K562 (cell line): ENCODE data around the gene PHF10. TPM values are rescaled to one million over a fixed set of nuclear protein-coding genes. Genes with fewer than 3 reads are reported as not detected.

ENCODE experiments used
- ATF3 ChIP-seq, 2 experiments: fragments of 450-650 bp in 1 of 2; sonication (generic) in 1 of 2; formaldehyde crosslinking in 1 of 2; IDR thresholded peaks in 1 of 2; conservative IDR thresholded peaks in 1 of 2; 2 replicates each; pipeline versions ENCODE4 v1.6.1 to v1.8.1; 2016 to 2023; ENCODE audit warnings: mild to moderate bottlenecking in 2 of 2, moderate library complexity in 2 of 2, inconsistent platforms in 1 of 2, missing genetic modification reagents in 1 of 2
- CAMTA2 ChIP-seq: fragments of 250-450 bp; sonication (Bioruptor Pico); conservative IDR thresholded peaks from 2 replicates; pipeline ENCODE4 v1.5.1; 2022
- CCNT2 ChIP-seq: IDR thresholded peaks from 2 replicates; pipeline ENCODE4 v1.6.1; 2011; ENCODE audit warnings: borderline replicate concordance, low read depth, mild to moderate bottlenecking, moderate library complexity, mixed read lengths, low read length; ENCODE audit not compliant: insufficient read length; ENCODE audit errors: extremely low read depth
- E2F3 ChIP-seq: fragments of 250-450 bp; sonication (Bioruptor Pico); IDR thresholded peaks from 2 replicates; pipeline ENCODE4 v1.4.0; 2020; ENCODE audit warnings: mild to moderate bottlenecking
- FOXK1 ChIP-seq: sonication (generic); formaldehyde crosslinking; IDR thresholded peaks from 2 replicates; pipeline ENCODE4 v1.8.0; 2022; ENCODE audit warnings: missing genetic modification reagents, mild to moderate bottlenecking, borderline replicate concordance
- HDAC8 ChIP-seq: fragments of 450-650 bp; IDR thresholded peaks from 2 replicates; pipeline ENCODE4 v1.6.1; 2016; ENCODE audit warnings: mild to moderate bottlenecking, missing genetic modification characterization, moderate library complexity, missing compliant biosample characterization
- MTF1 ChIP-seq: fragments of 250-450 bp; sonication (Bioruptor Pico); IDR thresholded peaks from 2 replicates; pipeline ENCODE4 v1.9.0; 2021; ENCODE audit warnings: moderate library complexity, mild to moderate bottlenecking, inconsistent platforms, borderline replicate concordance
- REST ChIP-seq, 2 experiments: fragments of 450-650 bp; formaldehyde crosslinking in 1 of 2; IDR thresholded peaks; 2 replicates each; pipeline versions ENCODE4 v1.4.0 to v1.6.1; 2014 to 2020; ENCODE audit warnings: mild to moderate bottlenecking in 2 of 2, borderline replicate concordance in 1 of 2, low read depth in 1 of 2
- SAFB2 ChIP-seq: fragments of 200-400 bp; formaldehyde crosslinking; IDR thresholded peaks from 2 replicates; pipeline ENCODE4 v1.6.1; 2018; ENCODE audit warnings: borderline replicate concordance, low read length, low read depth, moderate library complexity; ENCODE audit not compliant: severe bottlenecking
- SMAD3 ChIP-seq: fragments of 450-650 bp; formaldehyde crosslinking; conservative IDR thresholded peaks from 2 replicates; pipeline ENCODE4 v1.4.0; 2020; ENCODE audit warnings: mild to moderate bottlenecking
- SMAD4 ChIP-seq: fragments of 250-450 bp; sonication (Bioruptor Pico); conservative IDR thresholded peaks from 2 replicates; pipeline ENCODE4 v1.8.0; 2021; ENCODE audit warnings: inconsistent platforms, mild to moderate bottlenecking, moderate library complexity
- SMC3 ChIP-seq: conservative IDR thresholded peaks from 2 replicates; pipeline ENCODE4 v1.6.1; 2011; ENCODE audit warnings: low read depth, low read length, improper control_type of control experiment; ENCODE audit not compliant: insufficient read depth
- SRSF7 ChIP-seq: fragments of 200-400 bp; formaldehyde crosslinking; optimal IDR thresholded peaks from 2 replicates; pipeline ENCODE3; 2017; ENCODE audit warnings: mild to moderate bottlenecking, low read depth, low read length
- STAT5B ChIP-seq: fragments of 250-450 bp; sonication (Bioruptor Pico); IDR thresholded peaks from 2 replicates; pipeline ENCODE4 v1.8.0; 2021; ENCODE audit warnings: mild to moderate bottlenecking, inconsistent platforms
- ZNF280B ChIP-seq: fragments of 250-450 bp; sonication (Bioruptor Pico); IDR thresholded peaks from 2 replicates; pipeline ENCODE4 v1.5.1; 2021; ENCODE audit warnings: mild to moderate bottlenecking
- polyA plus RNA-seq, 8 experiments: library from polyadenylated mRNA; depleted of rRNA in 4 of 8; stranded (reverse) in 5 of 8; unstranded in 3 of 8; fragments of >200 nt; fragmentation: Nextera tagmentation in 2 of 8; fragmentation: Illumina TruSeq in 1 of 8; extraction: Ambion mirVana in 2 of 8; extraction: Trizol in 1 of 8; gene quantifications; 2 replicates each; pipeline versions ENCODE4 v1.2.1 to v1.2.3, GENCODE V29; 2011 to 2014; ENCODE audit warnings: inconsistent platforms in 1 of 8, missing spikeins in 1 of 8
- total RNA-seq, 7 experiments: library from RNA; depleted of rRNA in 6 of 7; stranded (reverse); fragments of >200 nt in 6 of 7; fragmentation: Illumina TruSeq in 2 of 7; extraction: Trizol in 2 of 7; gene quantifications; 2 replicates each; pipeline versions ENCODE4 v1.2.1 to v1.2.3, GENCODE V29; 2011 to 2021; ENCODE audit warnings: low replicate concordance in 1 of 7

Gene PHF10
- total and polyA plus RNA-seq, 9 of the 15 experiments (the other 6 are each of a cell fraction or from before 2014, with no cell fraction given) = 23.9 to 88.9 (median 46.0) TPM

GRCh38 chr6:169701954-169702839, 22.1 kb downstream of the PHF10 start, which contains the start of the genes C6orf120 and WDR27 (continued):
- TF ChIP-seq REST (IDR thresholded peaks at IDR 0.05; ENCODE audit: borderline replicate concordance) (peak; percentile 5; the same call in 1 of the 2 replicates), REST (CRISPR knock-in tag; IDR thresholded peaks at IDR 0.05; ENCODE audit: low read depth) (no peak), SMC3 (0 out of 2 replicates have a peak, but pooled peaks have one; percentile 9), SMAD4 (CRISPR knock-in tag) (peak; percentile 19), MTF1 (no peak), E2F3 (CRISPR knock-in tag) (no peak), CCNT2 (peak; percentile 38), STAT5B (CRISPR knock-in tag) (no peak), ATF3 (IDR thresholded peaks at IDR 0.05) (no peak), ATF3 (CRISPR knock-in tag; conservative IDR thresholded peaks at IDR 0.05) (peak; percentile 62; the same call in 1 of the 2 replicates), HDAC8 (tag) (no peak; the same call in 1 of the 2 replicates), ZNF280B (no peak), SMAD3 (CRISPR knock-in tag) (no peak), FOXK1 (CRISPR knock-in tag) (0 out of 2 replicates have a peak, but pooled peaks have one; percentile 57), SAFB2 (no peak), SRSF7 (no peak), CAMTA2 (no peak)
